Lung (tissue), 12 donors: ENCODE data around the gene IPPK. TPM values are rescaled to one million over a fixed set of nuclear protein-coding genes. Genes with fewer than 3 reads are reported as not detected.

Source experiments
- ATAC-seq: fragments of 200-7000 bp; cut with Tn5 transposase; one replicate; pipeline ENCODE4 v1.9.1; 2020; ENCODE audit warnings: moderate number of reproducible peaks; ENCODE audit not compliant: insufficient read depth, low FRiP score
- DNase-seq, 3 donors: peaks; one replicate each; pipeline ENCODE4 v3.0.0-alpha.2; 2013 to 2017
- H3K27ac ChIP-seq, 2 donors: one replicate each; pipeline ENCODE4 v1.5.1; 2013; ENCODE audit warnings: mild to moderate bottlenecking in 2 of 2, moderate library complexity in 2 of 2, control low read depth in 1 of 2, inconsistent platforms in 1 of 2, low read depth in 1 of 2, low read length in 1 of 2
- H3K27me3 ChIP-seq, 3 donors: one replicate each; pipeline ENCODE4 v1.5.1; 2013; ENCODE audit warnings: low read length in 2 of 3; ENCODE audit not compliant: control insufficient read depth in 3 of 3, insufficient read depth in 3 of 3
- H3K36me3 ChIP-seq, 4 donors: one replicate each; pipeline ENCODE4 v1.5.1; 2013; ENCODE audit warnings: low read length in 4 of 4, mild to moderate bottlenecking in 1 of 4, moderate library complexity in 1 of 4; ENCODE audit not compliant: control insufficient read depth in 4 of 4, insufficient read depth in 4 of 4
- H3K4me1 ChIP-seq, 5 donors: one replicate each; pipeline ENCODE4 v1.5.1; 2013; ENCODE audit warnings: low read length in 5 of 5, mild to moderate bottlenecking in 2 of 5, moderate library complexity in 1 of 5; ENCODE audit not compliant: control insufficient read depth in 5 of 5, insufficient read depth in 5 of 5
- H3K4me3 ChIP-seq: one replicate; pipeline ENCODE4 v1.5.1; 2013; ENCODE audit warnings: mild to moderate bottlenecking, control low read depth, moderate library complexity
- H3K9ac ChIP-seq, 2 donors: one replicate each; pipeline ENCODE4 v1.5.1; 2013; ENCODE audit warnings: low read length in 2 of 2, control low read depth in 1 of 2; ENCODE audit not compliant: insufficient read depth in 1 of 2
- H3K9me3 ChIP-seq, 4 donors: one replicate each; pipeline ENCODE4 v1.5.1; 2013; ENCODE audit warnings: low read length in 3 of 4, mild to moderate bottlenecking in 1 of 4, moderate library complexity in 1 of 4; ENCODE audit not compliant: control insufficient read depth in 4 of 4, insufficient read depth in 3 of 4
- CTCF ChIP-seq: IDR thresholded peaks from 2 replicates; pipeline ENCODE4 v1.5.1; 2012; ENCODE audit warnings: mild to moderate bottlenecking; ENCODE audit errors: control extremely low read depth, extremely low read depth
- WGBS, 2 donors: extraction: QIAGEN DNeasy Blood & Tissue Kit; methylation state at CpG; one replicate each; pipeline ENCODE4 v1.1.7; 2013; 5-methylcytosine and 5-hydroxymethylcytosine counted together
- polyA plus RNA-seq, 2 donors: library from polyadenylated mRNA; stranded (reverse); fragments of 200-250 nt; gene quantifications; one replicate each; pipeline ENCODE4 v1.2.1, GENCODE V29; 2013
- total RNA-seq, 2 donors: library from RNA; depleted of rRNA in 1 of 2; stranded (reverse); fragments of >200 nt in 1 of 2; gene quantifications; one replicate each; pipeline ENCODE4 v1.2.1, GENCODE V29; 2014 to 2021
- donor health status: control.
- donor health status: control.
- donor health status: Bipolar disorder and iron deficiency.
- donor health status: healthy.
- donor health status: DM: yes; HTN: yes; CAD: no.

Gene IPPK
- total and polyA plus RNA-seq, 4 donors, result 6.0 to 9.6 (median 6.8) TPM

GRCh38 chr9:92658611-92659010 lies 11.3 kb downstream of the IPPK start:
- Histone ChIP-seq H3K36me3 (peaks cover 0 to 40% (median 4%) of the 10 kb centered on the region in 4 donors), H3K27me3 (no peaks in the 10 kb centered on the region), H3K27ac (no peak overlapping the region), H3K4me1 (peaks cover 0 to 5% (median 0%) of the 10 kb centered on the region in 5 donors), H3K4me3 (no peak overlapping the region), H3K9me3 (no peaks in the 10 kb centered on the region), H3K9ac (no peak overlapping the region)
- no peak for TF ChIP-seq CTCF
- DNase-seq, result no peak
- no peak for ATAC-seq
- WGBS, 2 donors, result 97% methylated on average over 4 of the region's 4 CpGs

GRCh38 chr9:92658176-92658575 lies 11.8 kb downstream of the IPPK start:
- Histone ChIP-seq H3K9me3 (no peaks in the 10 kb centered on the region), H3K9ac (no peak overlapping the region), H3K4me1 (peaks cover 0 to 5% (median 0%) of the 10 kb centered on the region in 5 donors), H3K4me3 (no peak overlapping the region), H3K36me3 (peaks cover 0 to 40% (median 4%) of the 10 kb centered on the region in 4 donors), H3K27ac (no peak overlapping the region), H3K27me3 (no peaks in the 10 kb centered on the region)
- no peak for DNase-seq
- ATAC-seq, result no peak
- TF ChIP-seq CTCF, result no peak
- 95% methylated on average over 7 of the region's 7 CpGs for WGBS, 2 donors

- TF ChIP-seq CTCF, result no peak
- Histone ChIP-seq H3K27me3 (no peaks in the 10 kb centered on the region), H3K4me3 (no peak overlapping the region), H3K9me3 (no peaks in the 10 kb centered on the region), H3K36me3 (peaks cover 0 to 40% (median 4%) of the 10 kb centered on the region in 4 donors), H3K4me1 (peaks cover 0 to 5% (median 0%) of the 10 kb centered on the region in 5 donors), H3K9ac (no peak overlapping the region), H3K27ac (no peak overlapping the region)
- DNase-seq (no peak), ATAC-seq (no peak)
- 94 to 98% methylated on average over 17 of the region's 17 CpGs for WGBS, 2 donors
Measured at GRCh38 chr9:92657296-92658094, 12.4 kb downstream of the IPPK start.
